HG03520 (cell line): ENCODE data around the gene TCF4.

Experiments used
- ATAC-seq: cut with Tn5 transposase; IDR thresholded peaks from one replicate; pipeline ENCODE4 v1.9.1; 2021; ENCODE audit warnings: mild to moderate bottlenecking, moderate library complexity; ENCODE audit not compliant: unreplicated experiment

The TCF4 gene

GRCh38 chr18:55336438-55337100 is 251.4 kb downstream of the TCF4 start:
- ATAC-seq: no peak

GRCh38 chr18:55334875-55335274 is 253.1 kb downstream of the TCF4 start:
- no peak for ATAC-seq

GRCh38 chr18:55331301-55331700 is 256.7 kb downstream of the TCF4 start:
- ATAC-seq: no peak

- no peak for ATAC-seq
Measured at GRCh38 chr18:55328301-55328700, 259.7 kb downstream of the TCF4 start.

- no peak for ATAC-seq
Measured at GRCh38 chr18:55327454-55327853, 260.5 kb downstream of the TCF4 start.

GRCh38 chr18:55326134-55326533 is 261.9 kb downstream of the TCF4 start:
- no peak for ATAC-seq

GRCh38 chr18:55324166-55324565 is 263.8 kb downstream of the TCF4 start:
- no peak for ATAC-seq

GRCh38 chr18:55323051-55323994 is 264.7 kb downstream of the TCF4 start:
- ATAC-seq: no peak

- ATAC-seq: peak; percentile 61
Measured at GRCh38 chr18:55322178-55322735, 265.7 kb downstream of the TCF4 start.

- peak; percentile 57 for ATAC-seq
Measured at GRCh38 chr18:55321265-55322177, 266.5 kb downstream of the TCF4 start.

- ATAC-seq: no peak
Measured at GRCh38 chr18:55320424-55321264, 267.3 kb downstream of the TCF4 start.

GRCh38 chr18:55319459-55320193 is 268.4 kb downstream of the TCF4 start:
- ATAC-seq: no peak

GRCh38 chr18:55318951-55319441 is 269.0 kb downstream of the TCF4 start:
- ATAC-seq: no peak

- no peak for ATAC-seq
Measured at GRCh38 chr18:55317864-55318263, 270.1 kb downstream of the TCF4 start.

- ATAC-seq: no peak
Measured at GRCh38 chr18:55317324-55317723, 270.7 kb downstream of the TCF4 start.

- no peak for ATAC-seq
Measured at GRCh38 chr18:55316486-55317184, 271.4 kb downstream of the TCF4 start.

- no peak for ATAC-seq
Measured at GRCh38 chr18:55314615-55315237, 273.3 kb downstream of the TCF4 start.

- ATAC-seq: no peak
Measured at GRCh38 chr18:55314031-55314430, 274.0 kb downstream of the TCF4 start.
